Fibroblast of mammary gland (primary cell): Measurements from ENCODE around the gene ADTRP.
"Not testable (repeated sequence)": the region's sequence is repeated elsewhere in the genome, so short reads cannot be mapped to it uniquely, and the experiment has no call there.

ENCODE experiments used
- DNase-seq: peaks from one replicate; pipeline ENCODE4 v3.0.0-alpha.2; 2010; ENCODE audit warnings: low read depth
- H3K4me3 ChIP-seq: 2 replicates; pipeline ENCODE4 v1.5.1; 2011; ENCODE audit warnings: low read depth, mild to moderate bottlenecking, low read length, moderate library complexity; ENCODE audit not compliant: control insufficient read depth
- CTCF ChIP-seq: conservative IDR thresholded peaks from 2 replicates; pipeline ENCODE4 v1.5.1; 2011; ENCODE audit warnings: low read depth, low read length, inconsistent platforms; ENCODE audit not compliant: control insufficient read depth, insufficient read depth

ADTRP gene

GRCh38 chr6:11804135-11804534, 25.5 kb upstream of the ADTRP start:
- TF ChIP-seq CTCF: no peak

DNA sequence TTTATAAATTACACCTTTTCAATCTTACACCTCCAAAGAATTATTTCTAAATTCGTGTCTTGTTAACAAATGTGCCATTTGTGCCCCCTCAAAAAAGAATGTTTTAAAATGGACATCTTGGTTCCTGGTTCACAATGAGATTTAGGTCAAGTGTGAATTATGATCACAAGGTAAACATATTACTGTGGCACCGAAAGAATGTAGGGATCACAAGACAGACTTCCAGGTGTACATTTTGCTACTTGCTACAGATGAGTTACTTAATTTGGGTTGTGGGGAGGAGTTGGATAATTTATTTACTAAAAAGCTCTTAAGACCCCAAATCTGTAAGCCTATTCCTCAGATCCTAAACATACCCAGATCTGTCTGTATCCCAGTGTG, 25.0 kb upstream of the ADTRP start:
- no peak for TF ChIP-seq CTCF
- DNase-seq: no peak
- H3K4me3 ChIP-seq: no peak overlapping the region

More at GRCh38 chr6:11804135-11804534, 25.5 kb upstream of the ADTRP start:
- DNase-seq: no peak
- H3K4me3 ChIP-seq: no peak overlapping the region

GRCh38 chr6:11802886-11803590, 24.4 kb upstream of the ADTRP start:
- no peak for TF ChIP-seq CTCF
- no peak for DNase-seq
- no peak overlapping the region for H3K4me3 ChIP-seq

GRCh38 chr6:11800531-11800930, 21.9 kb upstream of the ADTRP start:
- not testable (repeated sequence) for DNase-seq, H3K4me3 ChIP-seq

DNA sequence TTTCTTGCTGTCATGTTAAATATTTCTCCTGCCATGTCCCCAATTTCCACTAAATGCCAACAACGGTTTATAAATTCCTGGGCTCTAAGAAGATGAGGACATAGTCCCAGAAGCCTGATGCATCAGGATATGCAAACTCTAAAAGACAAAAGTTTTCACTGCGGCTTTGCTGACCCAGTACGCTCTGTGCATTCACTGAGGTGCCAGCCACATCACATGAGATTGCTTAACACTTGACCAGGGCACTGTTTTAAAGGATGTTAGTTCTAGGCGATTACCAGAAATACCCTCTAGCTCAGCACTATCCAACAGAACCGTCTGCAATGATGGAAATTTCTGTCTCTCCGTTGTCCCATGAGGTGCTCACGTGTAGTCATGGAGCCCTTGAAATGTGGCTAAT, 19.9 kb upstream of the ADTRP start:
- no peak for DNase-seq
- TF ChIP-seq CTCF: no peak
- no peak overlapping the region for H3K4me3 ChIP-seq

- no peak for TF ChIP-seq CTCF
- peak; percentile 12 for DNase-seq
- H3K4me3 ChIP-seq: no peak overlapping the region
Observed at GRCh38 chr6:11798096-11798495, 19.5 kb upstream of the ADTRP start.

DNA sequence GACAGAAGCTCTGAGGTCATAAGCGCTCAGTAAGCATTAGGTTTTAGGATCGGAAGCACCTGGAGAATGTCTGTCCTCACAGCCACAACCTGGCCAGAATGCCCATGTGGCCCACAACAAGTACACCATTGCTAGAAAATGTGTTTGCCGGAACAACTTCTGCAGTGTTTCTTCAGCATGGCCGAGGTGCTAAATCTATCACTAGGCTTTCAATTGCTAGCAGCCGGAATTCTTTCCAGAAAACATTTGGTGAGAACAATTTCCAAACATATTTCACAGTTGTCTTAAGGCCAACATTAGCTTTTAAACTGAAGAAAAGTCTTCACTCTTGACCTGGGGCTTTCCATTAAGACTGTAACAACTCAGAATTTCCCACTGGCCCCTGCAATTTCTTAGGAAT, 18.2 kb upstream of the ADTRP start:
- TF ChIP-seq CTCF: no peak
- H3K4me3 ChIP-seq: no peak overlapping the region
- no peak for DNase-seq
